ENCODE results near the gene CD276. TPM values are rescaled to one million over a fixed set of nuclear protein-coding genes. Genes with fewer than 3 reads are reported as not detected.
"Not testable (repeated sequence)": the region's sequence is repeated elsewhere in the genome, so short reads cannot be mapped to it uniquely, and the experiment has no call there.

Gene CD276
- total and polyA plus RNA-seq, 2 experiments from 2014 or later = 94.6 to 104 TPM

- TF ChIP-seq EZH2 (IDR thresholded peaks at IDR 0.05; ENCODE audit: insufficient read depth, poor library complexity, severe bottlenecking) (no peak), EZH2phosphoT487 (IDR thresholded peaks at IDR 0.05; ENCODE audit: insufficient read depth, low read depth) (no peak)
- no peaks in the 10 kb centered on the region for H3K9me3 ChIP-seq (ENCODE audit: low read depth)
- WGBS, 2 experiments (ENCODE audit: low coverage in 1 of 2, low lambda C conversion rate in 2 of 2, missing lambda C conversion rate in 2 of 2) = 67 to 86% methylated on average over 3 of the region's 3 CpGs
- no peaks in the 10 kb centered on the region for H3K36me3 ChIP-seq (ENCODE audit: low read depth)
- no peak overlapping the region for H3K9ac ChIP-seq
- H3K4me1 ChIP-seq (ENCODE audit: insufficient read depth) = 0 out of 2 replicates have a peak, but pooled peaks cover 6% of the 10 kb centered on the region
- no peaks in the 10 kb centered on the region for H4K20me1 ChIP-seq (ENCODE audit: insufficient read depth)
- 0 out of 2 replicates have a peak, but pooled peaks cover 2% of the 10 kb centered on the region for H3K27me3 ChIP-seq (replicated peaks; ENCODE audit: insufficient read depth)
- H3K4me3 ChIP-seq = no peak overlapping the region
- no peak for DNase-seq
- in situ Hi-C loops (cut with MboI) = no loop called here
- no peak overlapping the region for H2AFZ ChIP-seq
- no peak overlapping the region for H3K4me2 ChIP-seq (ENCODE audit: unreplicated experiment)
- H3K79me2 ChIP-seq (ENCODE audit: insufficient read depth) = no peaks in the 10 kb centered on the region
- no peak overlapping the region for H3K27ac ChIP-seq
- H3K9me2 ChIP-seq (ENCODE audit: insufficient read depth) = no peaks in the 10 kb centered on the region
- H3F3A ChIP-seq (ENCODE audit: insufficient read depth) = no peaks in the 10 kb centered on the region
These were observed 40.0 kb downstream of the CD276 start for GRCh38 chr15:73724212-73724611.

DNA sequence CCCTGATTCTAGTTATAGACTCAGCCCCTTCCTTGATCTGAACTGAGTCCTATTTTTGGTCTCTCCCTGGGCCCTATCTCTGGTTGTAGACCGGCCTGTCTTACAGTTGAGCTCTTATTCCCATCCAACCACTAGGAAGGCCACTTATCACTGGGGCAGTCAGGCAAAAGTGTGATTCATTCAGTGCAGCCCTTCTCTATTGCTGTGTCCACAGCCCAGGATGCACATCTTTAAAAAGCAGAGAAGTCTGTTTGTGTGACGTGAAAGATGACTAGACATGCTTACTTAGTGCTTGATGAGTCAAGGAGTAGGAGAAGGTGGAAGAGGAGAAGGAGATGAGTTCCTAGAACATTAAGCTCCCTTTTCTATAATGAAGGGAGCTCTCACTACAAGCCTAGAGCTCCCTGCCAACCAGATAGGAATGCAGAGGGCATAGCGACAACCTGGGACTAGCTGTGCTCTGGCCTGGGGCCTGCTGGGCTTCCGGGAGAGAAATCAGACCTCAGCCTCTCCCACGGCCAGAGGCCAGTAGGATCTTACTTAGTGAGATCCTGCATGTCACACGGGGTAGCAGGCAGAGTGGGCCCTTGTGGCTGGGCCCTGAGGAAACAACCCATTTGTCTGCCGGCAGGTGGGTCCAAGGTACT is 43.3 kb downstream of the CD276 start:
- no peaks in the 10 kb centered on the region for H4K20me1 ChIP-seq (ENCODE audit: insufficient read depth)
- H3K27me3 ChIP-seq (replicated peaks; ENCODE audit: insufficient read depth) = 0 out of 2 replicates have a peak, but pooled peaks cover 2% of the 10 kb centered on the region
- H3K27ac ChIP-seq = 0 out of 2 replicates have a peak overlapping the region, but pooled peaks have one; percentile 11
- H3F3A ChIP-seq (ENCODE audit: insufficient read depth) = no peaks in the 10 kb centered on the region
- 0 out of 2 replicates have a peak, but pooled peaks cover 6% of the 10 kb centered on the region for H3K4me1 ChIP-seq (ENCODE audit: insufficient read depth)
- H3K9ac ChIP-seq = no peak overlapping the region
- H3K36me3 ChIP-seq (ENCODE audit: low read depth) = no peaks in the 10 kb centered on the region
- TF ChIP-seq EZH2phosphoT487 (IDR thresholded peaks at IDR 0.05; ENCODE audit: insufficient read depth, low read depth) (no peak), EZH2 (IDR thresholded peaks at IDR 0.05; ENCODE audit: insufficient read depth, poor library complexity, severe bottlenecking) (no peak)
- no peaks in the 10 kb centered on the region for H3K9me2 ChIP-seq (ENCODE audit: insufficient read depth)
- WGBS, 2 experiments (ENCODE audit: low coverage in 1 of 2, low lambda C conversion rate in 2 of 2, missing lambda C conversion rate in 2 of 2) = 55 to 57% methylated on average over 7 of the region's 7 CpGs
- H3K79me2 ChIP-seq (ENCODE audit: insufficient read depth) = no peaks in the 10 kb centered on the region
- H3K4me2 ChIP-seq (ENCODE audit: unreplicated experiment) = no peak overlapping the region
- H2AFZ ChIP-seq = no peak overlapping the region
- H3K4me3 ChIP-seq = no peak overlapping the region
- H3K9me3 ChIP-seq (ENCODE audit: low read depth) = no peaks in the 10 kb centered on the region
- in situ Hi-C loops (cut with MboI) = no loop called here
- DNase-seq = peak; percentile 92

- H3K4me3 ChIP-seq; H3K9ac ChIP-seq; H3K4me2 ChIP-seq (ENCODE audit: unreplicated experiment); H3K36me3 ChIP-seq (ENCODE audit: low read depth); DNase-seq; H3K27ac ChIP-seq; H3K9me3 ChIP-seq (ENCODE audit: low read depth); H3F3A ChIP-seq (ENCODE audit: insufficient read depth); H4K20me1 ChIP-seq (ENCODE audit: insufficient read depth); H2AFZ ChIP-seq; H3K79me2 ChIP-seq (ENCODE audit: insufficient read depth); H3K4me1 ChIP-seq (ENCODE audit: insufficient read depth); in situ Hi-C loops (cut with MboI); H3K9me2 ChIP-seq (ENCODE audit: insufficient read depth): not testable (repeated sequence)
- H3K27me3 ChIP-seq (replicated peaks; ENCODE audit: insufficient read depth) = peaks cover 18% of the 10 kb centered on the region; the same call in 1 of the 2 replicates
- WGBS, 2 experiments (ENCODE audit: low coverage in 1 of 2, low lambda C conversion rate in 2 of 2, missing lambda C conversion rate in 2 of 2) = 88 to 93% methylated on average over 9 to 25 of the region's 29 CpGs
These were observed 47.9 kb downstream of the CD276 start for GRCh38 chr15:73732051-73732450.

GRCh38 chr15:73732930-73733329 is 48.7 kb downstream of the CD276 start:
- no peak for DNase-seq
- H3K9me3 ChIP-seq (ENCODE audit: low read depth) = no peaks in the 10 kb centered on the region
- H3K27me3 ChIP-seq (replicated peaks; ENCODE audit: insufficient read depth) = peaks cover 18% of the 10 kb centered on the region; the same call in 1 of the 2 replicates
- H3K27ac ChIP-seq = no peak overlapping the region
- WGBS, 2 experiments (ENCODE audit: low coverage in 1 of 2, low lambda C conversion rate in 2 of 2, missing lambda C conversion rate in 2 of 2) = 55 to 60% methylated on average over 3 of the region's 3 CpGs
- in situ Hi-C loops (cut with MboI) = no loop called here
- no peak overlapping the region for H3K4me2 ChIP-seq (ENCODE audit: unreplicated experiment)
- H3F3A ChIP-seq (ENCODE audit: insufficient read depth) = no peaks in the 10 kb centered on the region
- TF ChIP-seq EZH2phosphoT487 (IDR thresholded peaks at IDR 0.05; ENCODE audit: insufficient read depth, low read depth) (no peak), EZH2 (IDR thresholded peaks at IDR 0.05; ENCODE audit: insufficient read depth, poor library complexity, severe bottlenecking) (no peak)
- no peaks in the 10 kb centered on the region for H3K36me3 ChIP-seq (ENCODE audit: low read depth)
- no peaks in the 10 kb centered on the region for H3K4me1 ChIP-seq (ENCODE audit: insufficient read depth)
- H2AFZ ChIP-seq = no peak overlapping the region
- H3K79me2 ChIP-seq (ENCODE audit: insufficient read depth) = no peaks in the 10 kb centered on the region
- no peak overlapping the region for H3K4me3 ChIP-seq
- H3K9me2 ChIP-seq (ENCODE audit: insufficient read depth) = no peaks in the 10 kb centered on the region
- H4K20me1 ChIP-seq (ENCODE audit: insufficient read depth) = no peaks in the 10 kb centered on the region
- H3K9ac ChIP-seq = no peak overlapping the region
